Stomach (tissue), 9 donors: ENCODE results near the gene NHLH1. TPM values are rescaled to one million over a fixed set of nuclear protein-coding genes. Genes with fewer than 3 reads are reported as not detected.

Source experiments
- DNase-seq, 2 donors: peaks; one replicate each; pipeline versions ENCODE4 v3.0.0 to v3.0.0-alpha.2; 2013 to 2019
- H3K27ac ChIP-seq, 5 donors: fragments of 200-600 bp in 4 of 5; sonication (generic) in 4 of 5; one replicate each; pipeline ENCODE4 v1.5.1; 2013 to 2019; ENCODE audit warnings: mild to moderate bottlenecking in 1 of 5, moderate library complexity in 1 of 5
- H3K27me3 ChIP-seq, 3 donors: fragments of 200-600 bp; sonication (generic); one replicate each; pipeline ENCODE4 v1.5.1; 2017 to 2019; ENCODE audit warnings: mixed run types in 1 of 3
- H3K36me3 ChIP-seq, 4 donors: fragments of 200-600 bp; sonication (generic); 1 replicate in 3 of 4; 2 replicates in 1 of 4; pipeline ENCODE4 v1.5.1; 2016 to 2019
- H3K4me1 ChIP-seq, 4 donors: fragments of 200-600 bp; sonication (generic); one replicate each; pipeline ENCODE4 v1.5.1; 2016 to 2019
- H3K4me3 ChIP-seq, 4 donors: fragments of 200-600 bp; sonication (generic) in 3 of 4; one replicate each; pipeline ENCODE4 v1.5.1; 2016 to 2019; ENCODE audit warnings: mild to moderate bottlenecking in 1 of 4
- H3K9me3 ChIP-seq, 4 donors: fragments of 200-600 bp; sonication (generic); one replicate each; pipeline ENCODE4 v1.5.1; 2016 to 2019
- CTCF ChIP-seq, 7 experiments: fragments of 450-650 bp in 4 of 7; fragments of 200-600 bp in 3 of 7; sonication (generic) in 3 of 7; IDR thresholded peaks; one replicate each; pipeline ENCODE4 v1.5.1; 2016 to 2019; ENCODE audit warnings: antibody characterized with exemption in 7 of 7, control low read depth in 2 of 7, mild to moderate bottlenecking in 1 of 7
- EP300 ChIP-seq: sonication (generic); formaldehyde crosslinking; IDR thresholded peaks from one replicate; pipeline ENCODE4 v1.6.1; 2017; ENCODE audit warnings: antibody characterized with exemption
- POLR2A ChIP-seq, 4 donors: fragments of 450-650 bp; IDR thresholded peaks; one replicate each; pipeline ENCODE4 v1.6.1; 2016; ENCODE audit warnings: antibody characterized with exemption in 4 of 4, control low read depth in 2 of 4, mild to moderate bottlenecking in 1 of 4, moderate library complexity in 1 of 4
- POLR2AphosphoS5 ChIP-seq, 3 donors: sonication (generic); formaldehyde crosslinking; IDR thresholded peaks; one replicate each; pipeline ENCODE4 v1.6.1; 2016; ENCODE audit warnings: antibody characterized with exemption in 3 of 3
- WGBS, 5 donors: extraction: QIAGEN DNeasy Blood & Tissue Kit in 3 of 5; methylation state at CpG; one replicate each; pipeline versions ENCODE4 v1.1.5 to v1.1.7; 2013 to 2018; 5-methylcytosine and 5-hydroxymethylcytosine counted together
- intact Hi-C: fragments of 100-400 bp; cut with DNase I; formaldehyde crosslinking; loops from one replicate; pipeline ENCODE4 v1.15.1; 2023; ENCODE audit warnings: low total_unique reads
- polyA plus RNA-seq, 3 donors: library from polyadenylated mRNA; stranded (reverse); fragments of 200-250 nt; gene quantifications; one replicate each; pipeline ENCODE4 v1.2.3, GENCODE V29; 2013
- total RNA-seq, 5 donors: library from RNA; depleted of rRNA; stranded (reverse); fragments of >200 nt; gene quantifications; one replicate each; pipeline versions ENCODE4 v1.1.0 to v1.2.3, GENCODE V29; 2014 to 2016
- donor health status: healthy with polysubstance abuse.
- donor health status: Bipolar disorder and iron deficiency.
- donor health status: healthy.

Gene NHLH1
- total and polyA plus RNA-seq, 8 donors, result 0.08 TPM; not detected in 7

- Histone ChIP-seq H3K9me3 (no peaks in the 10 kb centered on the region), H3K27ac (peak overlapping the region in 2 of 5 donors; percentile 29 to 72), H3K4me3 (no peak overlapping the region), H3K4me1 (peaks cover 4 to 46% (median 16%) of the 10 kb centered on the region in 4 donors), H3K27me3 (no peaks in the 10 kb centered on the region), H3K36me3 (peaks cover 32 to 73% (median 68%) of the 10 kb centered on the region in 4 donors)
- intact Hi-C loops, result no loop called here
- no peak for DNase-seq
- TF ChIP-seq POLR2A (IDR thresholded peaks at IDR 0.05) (no peak), EP300 (no peak), CTCF (IDR thresholded peaks at IDR 0.05) (no peak), POLR2AphosphoS5 (IDR thresholded peaks at IDR 0.05) (no peak)
- WGBS, 5 donors, result 57 to 68% (median 65%) methylated on average over 4 of the region's 4 CpGs
These were observed 19.9 kb upstream of the NHLH1 start for GRCh38 chr1:160346958-160347357.

- H3K9me3 ChIP-seq, result no peaks in the 10 kb centered on the region
- H3K4me1 ChIP-seq, result peaks cover 0 to 13% (median 3%) of the 10 kb centered on the region in 4 donors
- DNase-seq, result no peak
- peaks cover 77 to 100% (median 99%) of the 10 kb centered on the region in 4 donors for H3K36me3 ChIP-seq
- no peak for TF ChIP-seq POLR2A (IDR thresholded peaks at IDR 0.05)
- no peak for TF ChIP-seq POLR2AphosphoS5 (IDR thresholded peaks at IDR 0.05)
- TF ChIP-seq EP300, result no peak
- TF ChIP-seq CTCF (IDR thresholded peaks at IDR 0.05), result no peak
- intact Hi-C loops, result no loop called here
- no peak overlapping the region for H3K4me3 ChIP-seq
- no peak overlapping the region for H3K27ac ChIP-seq
- H3K27me3 ChIP-seq, result no peaks in the 10 kb centered on the region
- WGBS, 5 donors, result 64 to 92% (median 84%) methylated on average over 4 of the region's 4 CpGs
These were observed 15.2 kb upstream of the NHLH1 start for GRCh38 chr1:160351629-160352028.

GRCh38 chr1:160352555-160352954 lies 14.3 kb upstream of the NHLH1 start:
- Histone ChIP-seq H3K4me1 (peaks cover 0 to 4% (median 0%) of the 10 kb centered on the region in 4 donors), H3K36me3 (peaks cover 83 to 100% (median 100%) of the 10 kb centered on the region in 4 donors), H3K27me3 (no peaks in the 10 kb centered on the region), H3K27ac (no peak overlapping the region), H3K9me3 (no peaks in the 10 kb centered on the region), H3K4me3 (no peak overlapping the region)
- intact Hi-C loops, result no loop called here
- DNase-seq, result no peak
- TF ChIP-seq EP300 (no peak), CTCF (IDR thresholded peaks at IDR 0.05) (no peak), POLR2A (IDR thresholded peaks at IDR 0.05) (no peak), POLR2AphosphoS5 (IDR thresholded peaks at IDR 0.05) (no peak)
- 88 to 92% (median 91%) methylated on average over 8 of the region's 8 CpGs for WGBS, 5 donors

GRCh38 chr1:160353223-160353622 lies 13.6 kb upstream of the NHLH1 start:
- intact Hi-C loops, result no loop called here
- WGBS, 5 donors, result 89 to 95% (median 93%) methylated on average over 2 of the region's 2 CpGs
- Histone ChIP-seq H3K4me1 (no peaks in the 10 kb centered on the region), H3K36me3 (peaks cover 89 to 100% (median 100%) of the 10 kb centered on the region in 4 donors), H3K27ac (no peak overlapping the region), H3K4me3 (no peak overlapping the region), H3K9me3 (no peaks in the 10 kb centered on the region), H3K27me3 (no peaks in the 10 kb centered on the region)
- TF ChIP-seq POLR2A (IDR thresholded peaks at IDR 0.05) (no peak), EP300 (no peak), CTCF (IDR thresholded peaks at IDR 0.05) (no peak), POLR2AphosphoS5 (IDR thresholded peaks at IDR 0.05) (no peak)
- no peak for DNase-seq
